Activated CD4-positive, alpha-beta T cell treated with anti-CD3 and anti-CD28 coated beads, Interleukin-2, Interleukin-6, amounts not matched to agents 100 ng/mL and 50 ng/mL, durations not matched to agents 16 hours and 8 hours (primary cell): ENCODE data around the gene IP6K1.
"Not testable (repeated sequence)": the region's sequence is repeated elsewhere in the genome, so short reads cannot be mapped to it uniquely, and the experiment has no call there.

Source experiments
- DNase-seq: peaks from one replicate; pipeline ENCODE4 v3.0.0-alpha.2; 2020

The IP6K1 gene

DNA sequence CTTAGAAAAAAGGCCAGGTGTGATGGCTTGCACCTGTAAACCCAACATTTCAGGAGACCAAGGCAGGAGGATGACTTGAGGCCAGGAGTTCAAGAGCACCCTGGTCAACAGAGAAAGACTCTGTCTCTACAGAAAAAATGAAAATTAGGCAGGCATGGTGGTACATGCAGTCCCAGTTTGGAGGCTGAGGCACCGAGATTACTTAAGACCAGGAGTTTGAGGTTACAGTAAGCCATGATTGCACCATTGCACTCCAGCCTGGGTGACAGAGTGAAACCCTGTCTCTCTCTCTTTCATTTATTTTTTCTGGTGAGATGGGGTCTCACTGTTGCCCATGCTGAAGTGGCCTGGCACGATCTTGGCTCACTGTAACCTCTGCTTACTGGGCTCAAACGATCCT lies 24.7 kb downstream of the IP6K1 start:
- DNase-seq: no peak

DNA sequence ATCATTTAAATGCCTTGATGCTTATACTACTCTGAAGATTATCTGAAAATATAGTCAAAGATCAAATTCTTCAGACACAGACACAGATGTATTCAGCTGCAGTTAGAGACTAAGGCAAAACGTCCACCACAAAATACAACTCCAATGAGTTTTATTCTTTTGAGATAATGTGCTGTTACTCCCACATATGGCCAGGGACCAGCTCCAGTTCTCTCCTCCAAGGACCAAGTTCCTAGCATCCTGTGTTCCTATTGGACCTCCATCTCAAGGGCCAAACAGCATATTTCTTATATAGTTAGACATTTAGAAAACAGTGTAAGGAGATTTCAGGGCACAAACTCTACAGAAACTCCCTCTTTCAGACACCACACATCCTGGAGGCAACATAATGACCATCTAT lies 27.1 kb downstream of the IP6K1 start:
- DNase-seq: no peak

DNA sequence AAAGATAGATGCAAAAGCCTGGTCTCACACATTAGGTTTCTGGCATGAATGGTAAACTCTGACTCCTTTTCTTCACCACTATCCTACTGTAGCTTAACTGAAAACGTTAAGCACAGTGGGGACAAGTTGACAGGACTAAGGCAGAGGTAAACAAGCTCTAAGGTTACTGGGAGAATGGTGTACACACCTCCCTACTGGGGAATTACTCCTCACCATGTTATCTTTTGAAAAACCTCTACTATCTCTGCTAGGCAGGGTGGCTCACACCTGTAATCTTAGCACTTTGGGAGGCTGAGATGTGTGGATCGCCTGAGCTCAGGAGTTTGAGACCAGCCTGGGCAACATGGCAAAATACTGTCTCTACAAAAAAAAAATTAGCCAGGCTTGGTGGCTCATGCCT lies 29.1 kb downstream of the IP6K1 start:
- no peak for DNase-seq

DNA sequence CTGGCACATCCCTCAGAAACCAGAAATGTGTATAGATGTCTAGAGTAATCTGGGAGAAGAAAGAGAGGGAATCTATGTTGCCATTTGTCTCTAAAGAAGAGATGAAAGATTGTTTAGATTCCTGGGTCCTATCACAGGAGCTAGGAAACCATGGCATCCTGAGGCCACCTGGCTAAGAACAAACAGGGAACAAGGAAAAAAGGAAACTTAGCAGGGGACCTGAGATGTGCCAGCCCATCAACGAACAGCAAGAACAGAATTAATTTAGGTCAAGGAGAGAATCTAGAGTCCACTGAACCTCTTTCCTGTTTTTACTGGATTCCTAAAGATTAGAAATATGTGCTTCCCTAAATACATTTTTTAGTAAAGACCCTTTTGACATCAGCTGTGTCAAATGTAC lies 30.3 kb downstream of the IP6K1 start:
- no peak for DNase-seq

DNA sequence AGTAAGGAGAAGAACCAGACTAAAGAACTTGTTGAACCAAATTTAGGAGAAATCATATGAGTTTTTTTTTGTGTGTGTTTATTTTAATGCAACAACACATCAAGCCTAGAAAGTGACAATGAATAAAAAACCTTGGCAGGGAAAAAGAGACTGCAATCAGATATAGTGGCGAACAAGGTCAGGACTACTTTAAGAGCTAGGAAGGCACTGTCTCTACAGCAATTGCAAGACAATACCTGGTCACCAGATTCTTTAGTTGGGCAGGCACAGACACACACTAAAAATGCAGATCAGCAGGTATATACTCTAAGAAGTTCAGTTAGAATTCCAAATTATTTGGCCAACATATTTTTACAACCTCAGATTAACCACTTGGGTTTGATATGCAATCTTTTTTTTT lies 31.8 kb downstream of the IP6K1 start:
- DNase-seq: no peak

DNA sequence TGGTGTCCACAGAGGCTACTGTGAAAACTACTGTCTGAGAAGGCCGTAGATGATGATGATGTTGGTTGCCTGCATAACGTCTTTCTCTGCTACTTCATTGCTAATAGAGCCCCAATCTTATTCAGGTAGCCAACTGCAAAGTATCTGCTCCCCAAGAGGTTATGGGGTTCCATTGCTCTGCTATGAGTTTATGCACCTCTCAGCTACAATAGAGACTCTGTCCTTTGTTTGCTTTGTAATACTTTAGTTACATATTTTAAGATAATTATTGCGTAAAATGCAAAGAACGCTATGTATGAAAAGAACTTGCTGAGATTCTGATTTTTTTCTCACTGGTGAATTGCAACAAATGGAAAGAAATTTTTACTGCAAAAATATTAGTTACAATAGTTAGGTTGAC lies 34.8 kb downstream of the IP6K1 start:
- DNase-seq: no peak

DNA sequence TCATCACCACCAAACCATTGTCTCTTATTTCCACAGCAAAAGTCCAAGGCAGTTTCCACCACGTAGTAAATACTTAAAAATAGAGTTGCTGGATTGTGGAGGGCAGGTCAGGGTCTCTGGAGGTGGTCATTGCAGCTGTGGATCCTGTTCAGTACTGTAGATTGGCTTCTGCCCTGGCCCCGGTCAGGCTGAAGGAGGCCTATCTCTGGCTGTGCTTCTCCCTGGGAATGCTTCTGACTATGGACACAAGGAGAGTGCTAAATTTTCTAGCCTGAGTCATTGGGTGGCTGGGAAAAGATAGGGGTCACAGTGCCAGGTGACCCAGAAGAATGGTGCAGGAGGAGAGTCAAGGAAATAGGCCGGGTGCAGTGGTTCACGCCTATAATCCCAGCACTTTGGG lies 36.3 kb downstream of the IP6K1 start:
- DNase-seq: no peak

DNA sequence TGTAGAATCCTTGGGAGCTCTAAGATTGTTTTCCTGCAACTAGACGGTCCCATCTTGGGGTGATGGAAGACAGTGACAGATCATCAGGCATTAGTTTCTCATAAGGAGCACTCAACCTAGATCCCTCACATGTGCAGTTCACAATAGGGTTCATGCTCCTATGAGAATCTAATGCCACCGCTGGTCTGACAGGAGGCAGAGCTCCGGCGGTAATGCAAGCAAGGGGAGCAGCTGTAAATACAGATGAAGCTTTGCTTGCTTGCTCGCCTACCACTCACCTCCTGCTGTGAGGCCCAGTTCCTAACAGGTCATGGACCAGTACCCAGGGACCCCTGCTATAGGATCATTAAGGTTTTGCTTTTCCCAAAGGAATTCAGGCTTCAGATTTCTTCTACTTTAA lies 37.5 kb downstream of the IP6K1 start:
- DNase-seq: not testable (repeated sequence)

DNA sequence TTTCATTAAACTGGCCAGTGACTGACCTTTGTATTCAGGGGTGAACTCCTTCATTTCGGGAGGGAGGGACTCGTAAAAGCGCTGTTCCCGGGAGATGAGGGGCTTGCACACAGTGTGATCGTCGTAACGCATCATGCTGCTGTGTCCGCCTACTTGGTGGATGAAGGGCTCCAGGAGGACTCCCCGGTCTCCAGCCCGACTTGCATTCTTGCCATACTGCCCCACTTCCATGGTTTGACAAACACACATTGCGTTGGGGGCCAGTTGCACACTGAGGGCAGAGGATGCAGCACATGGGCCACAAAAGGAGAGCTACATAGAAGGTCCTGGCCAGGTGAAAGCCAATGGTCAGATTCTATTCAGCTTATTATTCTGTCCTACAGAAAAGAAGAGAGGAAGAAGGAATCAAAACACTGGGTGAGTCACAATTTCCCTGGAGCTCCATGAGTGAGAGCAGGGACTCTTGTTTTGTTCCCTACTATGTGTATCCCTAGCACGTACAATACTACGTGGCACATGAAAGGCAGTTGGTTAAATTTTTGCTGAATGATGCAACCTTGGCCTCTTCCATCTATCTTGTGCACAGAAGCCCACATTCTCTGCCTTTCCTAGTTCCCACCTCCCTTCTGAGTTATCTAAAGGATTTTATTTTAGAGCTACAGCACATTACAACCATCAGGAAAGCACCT lies 38.4 kb downstream of the IP6K1 start:
- no peak for DNase-seq

DNA sequence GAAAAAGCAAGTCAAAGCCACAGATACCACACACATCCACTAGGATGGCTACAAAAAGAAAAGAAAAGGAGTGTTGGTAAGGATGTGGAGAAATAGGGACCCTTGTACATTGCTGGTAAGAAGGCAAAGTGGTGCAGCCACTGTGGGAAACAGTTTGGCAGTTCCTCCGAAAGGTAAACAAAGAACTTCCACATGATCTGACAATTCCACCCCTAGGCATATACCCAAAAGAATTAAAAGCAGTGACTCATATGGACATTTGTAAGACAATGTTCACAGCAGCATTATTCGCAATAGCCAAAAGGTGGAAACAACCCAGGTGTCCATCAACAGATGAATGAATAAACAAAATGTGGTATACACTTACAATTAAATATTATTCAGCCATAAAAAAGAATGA lies 40.4 kb downstream of the IP6K1 start:
- no peak for DNase-seq

DNA sequence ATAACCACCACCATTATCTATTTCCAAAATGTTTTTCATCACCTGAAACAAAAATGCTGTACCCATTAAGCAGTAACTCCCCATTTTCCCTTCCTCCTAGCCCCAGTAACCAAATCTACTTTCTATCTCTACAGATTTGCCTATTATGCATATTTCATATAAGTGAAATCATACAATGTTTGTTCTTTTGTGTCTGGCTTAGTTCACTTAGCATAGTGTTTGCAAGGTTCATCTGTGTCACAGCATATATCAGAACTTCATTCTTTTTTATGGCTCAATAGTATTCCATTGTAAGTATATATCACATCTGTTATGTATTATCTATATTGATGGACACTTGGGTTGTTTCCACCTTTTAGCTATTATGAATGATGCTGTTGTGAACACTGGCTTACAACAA lies 45.9 kb downstream of the IP6K1 start:
- DNase-seq: no peak

DNA sequence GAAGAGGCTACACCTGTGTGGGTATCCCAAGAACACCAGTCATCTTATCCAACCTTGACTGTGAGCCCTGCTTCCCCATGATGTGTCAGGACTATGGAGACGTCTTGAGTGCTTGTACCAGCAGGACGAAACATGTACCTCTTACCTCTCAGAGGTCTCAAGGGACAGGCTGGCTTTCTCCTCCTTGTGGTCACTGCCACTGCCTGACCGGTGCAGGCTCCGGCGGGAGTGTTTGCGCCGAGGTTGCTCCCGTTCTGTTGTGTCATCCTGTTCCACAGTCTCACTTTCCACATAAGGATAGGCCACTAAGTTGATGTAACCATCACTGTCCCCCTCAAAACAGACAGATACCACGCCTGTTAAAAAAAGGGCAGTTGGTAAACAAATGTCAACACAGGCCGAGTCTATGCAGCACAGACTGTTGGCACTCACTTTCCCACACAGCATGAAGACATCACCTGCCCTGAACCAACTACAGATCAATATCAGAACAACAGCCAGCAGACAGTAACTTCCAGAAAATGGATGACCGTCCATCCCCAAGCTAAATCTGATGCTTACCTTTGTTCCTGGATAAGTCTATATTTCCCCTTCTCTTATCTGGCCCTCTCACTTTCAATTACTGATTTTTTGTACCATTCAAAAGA lies 48.2 kb downstream of the IP6K1 start:
- DNase-seq: no peak

DNA sequence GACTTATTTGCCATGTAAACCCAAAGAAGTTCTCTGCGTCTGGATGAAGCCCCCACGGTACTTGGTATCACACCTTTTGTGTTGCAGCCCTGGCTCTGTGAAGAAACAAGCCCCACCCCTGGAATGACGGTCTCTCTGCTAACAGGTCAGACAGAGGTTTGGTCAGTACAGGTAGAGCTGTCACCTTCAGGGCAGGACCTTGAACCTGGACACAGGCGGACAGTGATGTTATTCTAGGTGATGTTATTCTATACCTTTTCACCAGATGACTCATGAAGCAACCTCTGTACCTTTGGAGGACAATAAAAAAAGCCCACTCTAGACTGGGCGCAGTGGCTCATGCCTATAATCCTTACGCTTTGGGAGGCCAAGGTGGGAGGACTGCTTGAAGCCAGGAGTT lies 51.6 kb downstream of the IP6K1 start:
- DNase-seq: no peak

DNA sequence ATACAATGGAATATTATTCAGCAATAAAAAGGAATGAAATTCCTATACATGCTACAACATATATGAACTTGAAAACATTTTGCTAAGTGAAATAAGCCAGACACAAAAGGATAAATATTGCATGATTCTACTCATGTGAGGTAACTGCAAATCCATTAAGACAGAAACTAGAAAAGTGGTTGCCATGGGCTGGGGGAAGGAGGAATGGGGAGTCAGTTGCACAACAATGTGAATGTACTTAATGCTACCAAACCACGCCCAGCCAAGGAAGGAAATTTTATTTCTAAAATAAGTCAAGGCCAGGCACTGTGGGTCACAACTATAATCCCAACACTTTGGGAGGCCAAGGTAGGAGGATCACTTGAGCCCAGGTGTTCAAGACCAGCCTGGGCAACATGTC lies 52.8 kb downstream of the IP6K1 start:
- no peak for DNase-seq

DNA sequence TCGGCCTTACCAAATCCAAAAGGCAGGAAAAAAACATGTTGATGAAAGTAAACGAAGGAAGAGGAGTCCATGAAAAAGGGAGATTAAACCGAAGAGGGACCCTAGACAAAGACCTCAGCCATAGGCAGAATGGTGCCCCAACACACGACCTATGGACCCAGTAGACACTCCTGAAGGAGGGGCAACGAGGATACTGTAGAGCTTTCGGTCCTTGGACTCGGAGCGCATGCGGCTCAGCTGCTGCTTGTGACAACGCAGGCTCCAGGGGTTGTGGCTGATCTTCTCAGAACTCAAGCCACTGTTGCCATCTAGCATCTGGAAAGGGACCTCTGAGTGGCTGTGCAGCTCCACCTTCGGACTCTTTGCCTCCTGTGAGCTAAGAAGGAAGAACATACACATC lies 53.7 kb downstream of the IP6K1 start:
- no peak for DNase-seq

DNA sequence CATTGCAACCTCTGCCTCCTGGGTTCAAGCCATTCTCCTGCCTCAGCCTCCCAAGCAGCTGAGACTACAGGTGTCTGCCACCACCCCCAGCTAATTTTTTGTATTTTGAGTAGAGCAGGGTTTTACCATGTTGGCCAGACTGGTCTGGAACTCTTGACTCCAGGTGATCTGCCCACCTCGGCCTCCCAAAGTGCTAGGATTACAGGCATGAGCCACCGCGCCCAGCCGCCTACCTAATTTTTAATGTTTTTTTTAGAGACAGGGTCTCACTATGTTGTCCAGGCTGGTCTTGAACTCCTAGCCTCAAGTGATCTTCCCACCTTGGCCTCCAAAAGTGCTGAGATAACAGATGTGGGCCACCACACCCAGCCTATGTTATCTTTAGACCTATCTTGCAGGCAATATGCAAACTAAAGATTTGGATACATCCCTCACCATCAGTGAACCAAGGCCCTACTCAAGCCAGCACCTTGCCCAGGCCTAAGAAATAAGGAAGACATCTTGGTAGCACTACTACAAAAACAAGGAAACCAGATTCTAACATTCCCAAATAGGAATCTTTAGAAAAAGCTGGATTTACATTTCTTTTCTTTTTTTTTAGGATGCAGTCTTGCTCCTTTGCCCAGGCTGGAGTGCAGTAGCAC lies 56.3 kb downstream of the IP6K1 start:
- DNase-seq: no peak

DNA sequence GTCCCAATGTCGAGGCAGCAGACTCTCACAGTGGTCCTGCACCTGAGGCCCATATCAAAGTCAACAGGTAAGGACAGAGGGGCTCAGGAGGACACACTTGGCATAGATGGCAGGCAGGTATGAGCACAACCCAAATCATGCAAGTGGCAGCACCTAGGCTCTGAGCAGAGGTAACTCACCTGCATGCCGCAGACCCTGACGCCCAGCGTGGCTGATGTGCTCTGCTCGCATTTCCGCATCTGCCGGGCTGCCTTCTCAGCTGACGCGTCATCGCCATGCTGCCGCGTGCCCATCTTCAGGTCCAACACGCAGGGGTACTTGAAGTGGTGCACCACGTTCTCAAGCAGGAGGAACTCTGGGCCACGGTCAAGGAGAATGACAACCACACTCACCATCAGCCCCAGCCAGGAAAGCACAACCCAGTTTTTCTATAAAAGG lies 58.4 kb downstream of the IP6K1 start:
- DNase-seq: no peak

DNA sequence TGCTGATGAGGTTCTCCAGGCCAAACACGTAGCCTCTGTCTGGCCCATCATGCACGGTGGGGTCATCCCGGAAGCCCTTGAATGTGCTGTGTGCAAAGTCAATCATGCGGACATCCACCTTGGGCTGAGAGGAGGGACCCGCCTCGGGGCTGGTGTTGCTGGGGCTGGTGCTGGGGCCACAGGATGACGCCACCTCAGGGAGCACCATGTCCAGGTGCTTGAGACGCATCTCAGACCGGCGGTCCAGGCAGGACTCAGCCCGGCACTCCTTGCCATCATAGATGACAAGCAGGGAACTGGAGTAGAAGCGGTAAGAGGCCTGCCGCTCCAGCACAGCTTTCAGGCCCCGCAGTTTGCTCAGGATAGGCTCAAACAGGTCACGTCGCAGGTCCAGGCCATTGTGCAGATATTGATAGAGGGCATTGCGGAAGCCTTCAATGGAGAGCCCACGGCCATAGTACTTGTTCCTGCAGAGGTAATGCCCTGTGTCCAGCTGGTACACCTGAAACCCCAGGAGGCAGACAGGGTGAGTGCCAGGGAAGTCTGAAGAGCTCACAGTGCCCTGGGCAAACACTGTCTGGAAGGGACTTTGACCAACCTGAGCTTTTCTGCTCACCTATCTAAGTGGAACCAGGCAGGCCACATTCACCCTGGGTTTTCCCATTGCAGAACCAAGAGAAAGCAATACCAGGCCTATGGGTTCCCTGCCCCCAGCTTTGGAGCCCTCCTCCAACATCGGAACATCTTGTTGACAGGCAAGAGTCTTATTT lies 59.0 kb downstream of the IP6K1 start:
- no peak for DNase-seq

DNA sequence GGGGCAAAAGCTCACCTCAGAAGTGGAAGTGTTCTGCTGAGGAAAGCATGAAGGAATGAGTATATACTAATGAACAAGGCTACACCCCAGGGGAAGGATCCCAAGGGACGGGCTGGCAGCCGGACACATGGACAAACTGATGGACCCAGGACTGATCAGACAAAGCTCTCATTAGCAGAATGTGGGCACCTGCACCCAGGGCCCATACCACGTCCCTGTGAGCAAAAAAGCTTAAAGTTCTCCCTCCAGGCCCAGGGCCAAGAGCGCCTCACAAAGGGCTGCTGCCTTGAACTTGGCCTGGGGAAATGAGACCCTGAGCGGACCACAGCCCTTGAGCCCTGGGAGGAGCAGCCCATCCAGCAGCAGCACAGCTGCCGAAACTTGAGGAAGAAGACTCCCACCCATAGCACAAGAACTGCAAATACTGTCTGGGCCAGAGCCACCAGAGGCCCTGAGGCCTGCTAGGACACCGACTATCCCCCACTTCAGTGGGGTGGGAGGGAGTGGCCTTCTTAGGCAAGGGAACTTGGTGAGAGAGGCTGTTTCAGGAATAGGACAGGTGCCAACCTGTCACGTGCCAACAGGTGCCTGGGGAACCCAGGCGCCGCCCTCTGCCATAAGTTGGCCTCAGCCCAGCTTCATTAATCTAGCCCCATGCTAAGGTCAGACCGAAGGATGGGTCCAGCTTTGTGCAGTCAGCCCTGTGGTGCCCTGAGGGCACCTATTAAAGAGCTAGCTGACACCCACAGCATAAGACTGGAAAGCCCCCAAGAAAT lies 60.2 kb downstream of the IP6K1 start:
- DNase-seq: no peak

DNA sequence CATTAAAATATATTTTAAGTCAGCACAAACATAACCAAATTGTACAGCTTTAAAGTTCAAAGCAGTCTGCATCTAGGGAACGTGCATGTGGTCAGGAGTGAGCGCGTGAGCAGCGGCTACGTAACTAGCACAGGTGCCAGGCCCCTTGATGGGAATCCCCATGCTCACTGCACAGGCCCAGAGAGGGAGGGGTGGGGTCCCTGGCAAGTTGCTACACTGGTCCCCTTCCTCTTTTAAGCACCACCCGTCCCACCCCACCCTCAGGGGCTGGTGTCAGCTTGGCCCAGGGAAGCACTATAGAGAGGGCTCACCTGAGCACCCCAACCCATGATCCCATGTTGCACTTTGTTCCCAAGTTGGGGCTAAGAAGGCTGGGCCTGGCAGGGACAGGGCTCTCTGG lies 61.8 kb downstream of the IP6K1 start:
- peak; percentile 23 for DNase-seq

DNA sequence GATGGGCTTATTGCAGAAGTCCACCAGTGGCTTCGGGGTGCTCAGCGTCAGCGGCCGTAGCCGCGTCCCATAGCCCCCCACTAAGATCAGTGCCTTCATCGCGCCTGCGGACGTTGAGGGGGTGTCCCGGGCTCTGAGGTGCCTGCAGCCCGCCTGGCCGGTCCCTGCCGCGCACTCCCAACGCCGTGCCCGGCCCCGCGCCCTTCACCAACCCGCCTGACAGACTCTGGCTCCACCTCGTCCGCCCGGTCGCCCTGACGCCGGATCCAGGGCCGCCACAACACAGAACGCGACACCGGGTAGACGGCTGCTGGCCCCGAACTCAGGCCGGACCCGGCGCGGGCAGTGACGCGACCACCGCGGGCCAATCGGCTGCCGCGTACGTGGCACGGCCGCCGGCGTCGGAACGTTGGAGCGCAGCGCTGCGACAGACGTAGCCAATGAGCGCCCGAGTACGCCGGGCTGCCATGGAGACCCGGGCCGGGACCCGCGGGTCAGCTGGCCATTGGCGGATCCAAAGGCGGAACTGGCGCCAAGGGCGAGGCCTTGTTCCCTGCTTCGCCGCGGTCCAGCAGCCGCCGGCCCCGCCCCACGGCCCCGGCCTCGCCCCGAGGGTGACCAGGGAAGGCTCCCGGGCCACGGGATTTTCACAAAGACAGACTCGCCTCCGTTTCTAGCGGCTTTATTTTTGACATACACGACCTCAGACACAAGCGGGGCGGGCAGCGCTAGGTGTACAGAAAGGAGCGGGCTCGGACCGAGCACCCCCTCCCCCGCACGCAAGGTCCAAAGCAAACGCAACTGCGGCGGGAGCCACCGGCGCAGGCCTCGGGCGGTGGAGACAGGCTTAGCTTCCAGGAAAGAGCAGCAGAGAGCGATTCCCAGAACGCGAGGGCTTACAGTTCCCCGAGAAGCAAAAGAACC lies 62.5 kb downstream of the IP6K1 start, which contains the start of gene GMPPB:
TSS of gene GMPPB (minus strand) at position 324 of the 924 bp plus-strand sequence. CDS start at position 99, 225 bp downstream.
- peak; percentile 97 for DNase-seq

DNA sequence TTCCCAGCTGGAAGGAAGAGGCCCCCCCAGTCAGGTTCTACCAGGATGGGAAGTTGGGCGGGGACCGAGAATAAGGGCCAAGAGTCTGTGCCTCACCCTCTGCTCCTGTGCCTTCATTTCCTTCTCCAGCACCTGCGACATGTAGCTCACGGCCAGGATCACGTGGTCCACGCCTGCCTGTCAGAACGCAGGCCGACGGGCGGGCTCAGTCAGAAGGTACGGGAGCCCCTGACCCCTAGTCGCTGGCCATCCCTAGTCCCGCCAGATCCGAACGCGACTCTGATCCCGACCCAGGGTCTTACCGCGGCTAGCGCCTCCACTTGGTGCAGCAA lies 63.1 kb downstream of the IP6K1 start:
- DNase-seq: peak; percentile 70
